ENCODE data around the gene DGCR6L.
"Not testable (repeated sequence)": the region's sequence is repeated elsewhere in the genome, so short reads cannot be mapped to it uniquely, and the experiment has no call there.

GRCh38 chr22:20328569-20328930 is 8.7 kb upstream of the DGCR6L start:
- not testable (repeated sequence) for TF ChIP-seq EZH2 (IDR thresholded peaks at IDR 0.05); POLR2AphosphoS5 (IDR thresholded peaks at IDR 0.05; ENCODE audit: borderline replicate concordance, low read depth, low read length)
